Transverse colon (tissue), 3 donors: Measurements from ENCODE around the gene ZBTB7B.

Experiments used
- POLR2A ChIP-seq: fragments of 450-650 bp; IDR thresholded peaks from one replicate; pipeline ENCODE4 v1.6.1; 2016; ENCODE audit warnings: antibody characterized with exemption, mild to moderate bottlenecking, moderate library complexity
- TF ChIP-seq, protein P1 (sequence below), 5 experiments: fragments of 200-600 bp in 3 of 5; fragments of 450-650 bp in 2 of 5; sonication (generic) in 3 of 5; IDR thresholded peaks; 1 replicate in 2 of 5; 2 replicates in 3 of 5; pipeline ENCODE4 v1.5.1; 2016 to 2017; ENCODE audit warnings: antibody characterized with exemption in 5 of 5, inconsistent platforms in 3 of 5, mild to moderate bottlenecking in 2 of 5, moderate library complexity in 1 of 5

DNA sequence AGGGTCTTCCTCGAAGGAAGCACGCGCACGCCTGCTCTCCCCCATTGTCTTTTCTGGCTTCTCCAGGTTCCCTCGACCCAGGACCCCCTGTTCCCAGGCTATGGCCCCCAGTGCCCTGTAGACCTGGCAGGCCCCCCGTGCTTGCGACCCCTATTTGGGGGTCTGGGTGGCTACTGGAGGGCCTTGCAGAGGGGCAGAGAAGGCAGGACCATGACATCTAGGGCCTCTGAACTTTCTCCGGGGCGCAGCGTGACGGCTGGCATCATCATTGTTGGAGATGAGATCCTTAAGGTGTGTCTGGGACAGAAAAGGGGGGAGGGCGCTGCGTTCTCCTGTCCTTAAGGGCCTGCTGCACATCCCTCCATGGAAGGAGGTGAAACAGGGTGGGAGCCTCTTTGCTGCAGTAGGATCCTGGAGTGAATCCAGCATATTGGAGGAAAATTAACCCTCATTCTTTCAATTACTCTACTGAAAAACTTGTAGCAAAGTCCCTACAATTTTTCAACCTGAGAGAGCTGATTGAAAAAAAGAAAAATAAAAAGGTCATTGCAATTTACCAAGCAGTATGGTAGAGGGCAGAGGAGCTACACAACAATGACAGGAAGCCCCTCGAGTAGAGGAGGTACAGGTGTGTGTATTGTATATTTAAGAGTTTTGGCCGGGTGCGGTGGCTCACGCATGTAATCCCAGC lies 18.7 kb upstream of the ZBTB7B start:
- TF ChIP-seq POLR2A = no peak
- TF ChIP-seq, protein P1, sequence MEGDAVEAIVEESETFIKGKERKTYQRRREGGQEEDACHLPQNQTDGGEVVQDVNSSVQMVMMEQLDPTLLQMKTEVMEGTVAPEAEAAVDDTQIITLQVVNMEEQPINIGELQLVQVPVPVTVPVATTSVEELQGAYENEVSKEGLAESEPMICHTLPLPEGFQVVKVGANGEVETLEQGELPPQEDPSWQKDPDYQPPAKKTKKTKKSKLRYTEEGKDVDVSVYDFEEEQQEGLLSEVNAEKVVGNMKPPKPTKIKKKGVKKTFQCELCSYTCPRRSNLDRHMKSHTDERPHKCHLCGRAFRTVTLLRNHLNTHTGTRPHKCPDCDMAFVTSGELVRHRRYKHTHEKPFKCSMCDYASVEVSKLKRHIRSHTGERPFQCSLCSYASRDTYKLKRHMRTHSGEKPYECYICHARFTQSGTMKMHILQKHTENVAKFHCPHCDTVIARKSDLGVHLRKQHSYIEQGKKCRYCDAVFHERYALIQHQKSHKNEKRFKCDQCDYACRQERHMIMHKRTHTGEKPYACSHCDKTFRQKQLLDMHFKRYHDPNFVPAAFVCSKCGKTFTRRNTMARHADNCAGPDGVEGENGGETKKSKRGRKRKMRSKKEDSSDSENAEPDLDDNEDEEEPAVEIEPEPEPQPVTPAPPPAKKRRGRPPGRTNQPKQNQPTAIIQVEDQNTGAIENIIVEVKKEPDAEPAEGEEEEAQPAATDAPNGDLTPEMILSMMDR (IDR thresholded peaks at IDR 0.05) = no peak
